K562 (cell line): Measurements from ENCODE around the gene CNGA3. TPM values are rescaled to one million over a fixed set of nuclear protein-coding genes. Genes with fewer than 3 reads are reported as not detected.

Source experiments
- CBX1 ChIP-seq: sonication (generic); IDR thresholded peaks from 2 replicates; pipeline ENCODE4 v1.6.1; 2016; ENCODE audit warnings: antibody characterized with exemption, low read depth, mild to moderate bottlenecking
- MCM2 ChIP-seq: fragments of 450-650 bp; IDR thresholded peaks from 2 replicates; pipeline ENCODE4 v1.6.1; 2017; ENCODE audit warnings: low read depth, mild to moderate bottlenecking
- TRIM25 ChIP-seq: fragments of 450-650 bp; IDR thresholded peaks from 2 replicates; pipeline ENCODE4 v1.7.0; 2016; ENCODE audit warnings: borderline replicate concordance
- U2AF1 ChIP-seq: fragments of 200-400 bp; formaldehyde crosslinking; optimal IDR thresholded peaks from 2 replicates; pipeline ENCODE3; 2017; ENCODE audit warnings: mild to moderate bottlenecking, low read depth, low read length, moderate library complexity
- ZNF436 ChIP-seq: fragments of 250-450, 450-650 bp; sonication (Bioruptor Pico); formaldehyde crosslinking; IDR thresholded peaks from 2 replicates; pipeline ENCODE4 v1.7.0; 2020; ENCODE audit warnings: mild to moderate bottlenecking
- ZNF785 ChIP-seq: fragments of 250-450 bp; sonication (Bioruptor Pico); IDR thresholded peaks from 2 replicates; pipeline ENCODE4 v1.4.0; 2020; ENCODE audit warnings: mild to moderate bottlenecking
- ZZZ3 ChIP-seq: fragments of 450-650 bp; IDR thresholded peaks from 2 replicates; pipeline ENCODE4 v1.6.1; 2016; ENCODE audit warnings: antibody characterized with exemption, mild to moderate bottlenecking, moderate library complexity
- polyA plus RNA-seq, 8 experiments: library from polyadenylated mRNA; depleted of rRNA in 4 of 8; stranded (reverse) in 5 of 8; unstranded in 3 of 8; fragments of >200 nt; fragmentation: Nextera tagmentation in 2 of 8; fragmentation: Illumina TruSeq in 1 of 8; extraction: Ambion mirVana in 2 of 8; extraction: Trizol in 1 of 8; gene quantifications; 2 replicates each; pipeline versions ENCODE4 v1.2.1 to v1.2.3, GENCODE V29; 2011 to 2014; ENCODE audit warnings: inconsistent platforms in 1 of 8, missing spikeins in 1 of 8
- total RNA-seq, 7 experiments: library from RNA; depleted of rRNA in 6 of 7; stranded (reverse); fragments of >200 nt in 6 of 7; fragmentation: Illumina TruSeq in 2 of 7; extraction: Trizol in 2 of 7; gene quantifications; 2 replicates each; pipeline versions ENCODE4 v1.2.1 to v1.2.3, GENCODE V29; 2011 to 2021; ENCODE audit warnings: low replicate concordance in 1 of 7
- TF ChIP-seq, protein P1 (sequence below): fragments of 250-450 bp; sonication (Bioruptor Pico); IDR thresholded peaks from 2 replicates; pipeline ENCODE4 v1.8.0; 2022; ENCODE audit warnings: inconsistent platforms, mild to moderate bottlenecking, moderate library complexity, borderline replicate concordance
- TF ChIP-seq, protein P2 (sequence below): fragments of 250-450 bp; sonication (Bioruptor Pico); IDR thresholded peaks from 2 replicates; pipeline ENCODE4 v1.4.0; 2020; ENCODE audit warnings: borderline replicate concordance
- TF ChIP-seq, protein P3 (sequence below): fragments of 250-450 bp; sonication (Bioruptor Pico); IDR thresholded peaks from 2 replicates; pipeline ENCODE4 v1.8.0; 2022; ENCODE audit warnings: moderate library complexity, mild to moderate bottlenecking, inconsistent platforms

Gene CNGA3
- total and polyA plus RNA-seq, 9 of the 15 experiments (the other 6 are each of a cell fraction or from before 2014, with no cell fraction given) = not detected

- TF ChIP-seq TRIM25 (no peak), ZNF436 (CRISPR knock-in tag) (no peak), ZNF785 (CRISPR knock-in tag) (no peak), CBX1 (no peak), U2AF1 (no peak), ZZZ3 (no peak), MCM2 (no peak)
- TF ChIP-seq, protein P1, sequence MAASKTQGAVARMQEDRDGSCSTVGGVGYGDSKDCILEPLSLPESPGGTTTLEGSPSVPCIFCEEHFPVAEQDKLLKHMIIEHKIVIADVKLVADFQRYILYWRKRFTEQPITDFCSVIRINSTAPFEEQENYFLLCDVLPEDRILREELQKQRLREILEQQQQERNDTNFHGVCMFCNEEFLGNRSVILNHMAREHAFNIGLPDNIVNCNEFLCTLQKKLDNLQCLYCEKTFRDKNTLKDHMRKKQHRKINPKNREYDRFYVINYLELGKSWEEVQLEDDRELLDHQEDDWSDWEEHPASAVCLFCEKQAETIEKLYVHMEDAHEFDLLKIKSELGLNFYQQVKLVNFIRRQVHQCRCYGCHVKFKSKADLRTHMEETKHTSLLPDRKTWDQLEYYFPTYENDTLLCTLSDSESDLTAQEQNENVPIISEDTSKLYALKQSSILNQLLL (CRISPR knock-in tag) = no peak
- TF ChIP-seq, protein P2, sequence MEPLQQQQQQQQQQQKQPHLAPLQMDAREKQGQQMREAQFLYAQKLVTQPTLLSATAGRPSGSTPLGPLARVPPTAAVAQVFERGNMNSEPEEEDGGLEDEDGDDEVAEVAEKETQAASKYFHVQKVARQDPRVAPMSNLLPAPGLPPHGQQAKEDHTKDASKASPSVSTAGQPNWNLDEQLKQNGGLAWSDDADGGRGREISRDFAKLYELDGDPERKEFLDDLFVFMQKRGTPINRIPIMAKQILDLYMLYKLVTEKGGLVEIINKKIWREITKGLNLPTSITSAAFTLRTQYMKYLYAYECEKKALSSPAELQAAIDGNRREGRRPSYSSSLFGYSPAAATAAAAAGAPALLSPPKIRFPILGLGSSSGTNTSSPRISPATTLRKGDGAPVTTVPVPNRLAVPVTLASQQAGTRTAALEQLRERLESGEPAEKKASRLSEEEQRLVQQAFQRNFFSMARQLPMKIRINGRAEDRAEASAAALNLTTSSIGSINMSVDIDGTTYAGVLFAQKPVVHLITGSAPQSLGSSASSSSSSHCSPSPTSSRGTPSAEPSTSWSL (CRISPR knock-in tag) = no peak
- TF ChIP-seq, protein P3, sequence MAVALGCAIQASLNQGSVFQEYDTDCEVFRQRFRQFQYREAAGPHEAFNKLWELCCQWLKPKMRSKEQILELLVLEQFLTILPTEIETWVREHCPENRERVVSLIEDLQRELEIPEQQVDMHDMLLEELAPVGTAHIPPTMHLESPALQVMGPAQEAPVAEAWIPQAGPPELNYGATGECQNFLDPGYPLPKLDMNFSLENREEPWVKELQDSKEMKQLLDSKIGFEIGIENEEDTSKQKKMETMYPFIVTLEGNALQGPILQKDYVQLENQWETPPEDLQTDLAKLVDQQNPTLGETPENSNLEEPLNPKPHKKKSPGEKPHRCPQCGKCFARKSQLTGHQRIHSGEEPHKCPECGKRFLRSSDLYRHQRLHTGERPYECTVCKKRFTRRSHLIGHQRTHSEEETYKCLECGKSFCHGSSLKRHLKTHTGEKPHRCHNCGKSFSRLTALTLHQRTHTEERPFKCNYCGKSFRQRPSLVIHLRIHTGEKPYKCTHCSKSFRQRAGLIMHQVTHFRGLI (CRISPR knock-in tag) = no peak
Measured at GRCh38 chr2:98416383-98417159, 70.3 kb downstream of the CNGA3 start (continued).
